ENCODE results near the gene TUSC2. TPM values are rescaled to one million over a fixed set of nuclear protein-coding genes. Genes with fewer than 3 reads are reported as not detected.

Gene TUSC2
- total RNA-seq, 1 experiment from 2014 or later: 15.2 TPM

GRCh38 chr3:50304601-50305000 lies 23.4 kb downstream of the TUSC2 start:
- DNase-seq (ENCODE audit: low spot score): no peak
- H3K9me3 ChIP-seq (ENCODE audit: low read depth, low read length, poor library complexity, severe bottlenecking): no peaks in the 10 kb centered on the region
- peaks cover 4% of the 10 kb centered on the region for H3K4me1 ChIP-seq (ENCODE audit: insufficient read depth, low read length, poor library complexity, severe bottlenecking)
- TF ChIP-seq EZH2 (IDR thresholded peaks at IDR 0.05; ENCODE audit: borderline replicate concordance, low read depth, low read length, poor library complexity, severe bottlenecking): no peak
- TF ChIP-seq, protein P1, sequence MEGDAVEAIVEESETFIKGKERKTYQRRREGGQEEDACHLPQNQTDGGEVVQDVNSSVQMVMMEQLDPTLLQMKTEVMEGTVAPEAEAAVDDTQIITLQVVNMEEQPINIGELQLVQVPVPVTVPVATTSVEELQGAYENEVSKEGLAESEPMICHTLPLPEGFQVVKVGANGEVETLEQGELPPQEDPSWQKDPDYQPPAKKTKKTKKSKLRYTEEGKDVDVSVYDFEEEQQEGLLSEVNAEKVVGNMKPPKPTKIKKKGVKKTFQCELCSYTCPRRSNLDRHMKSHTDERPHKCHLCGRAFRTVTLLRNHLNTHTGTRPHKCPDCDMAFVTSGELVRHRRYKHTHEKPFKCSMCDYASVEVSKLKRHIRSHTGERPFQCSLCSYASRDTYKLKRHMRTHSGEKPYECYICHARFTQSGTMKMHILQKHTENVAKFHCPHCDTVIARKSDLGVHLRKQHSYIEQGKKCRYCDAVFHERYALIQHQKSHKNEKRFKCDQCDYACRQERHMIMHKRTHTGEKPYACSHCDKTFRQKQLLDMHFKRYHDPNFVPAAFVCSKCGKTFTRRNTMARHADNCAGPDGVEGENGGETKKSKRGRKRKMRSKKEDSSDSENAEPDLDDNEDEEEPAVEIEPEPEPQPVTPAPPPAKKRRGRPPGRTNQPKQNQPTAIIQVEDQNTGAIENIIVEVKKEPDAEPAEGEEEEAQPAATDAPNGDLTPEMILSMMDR (conservative IDR thresholded peaks at IDR 0.05; ENCODE audit: low read depth, low read length): no peak
- CTCF ChIA-PET: no interaction called here
- intact Hi-C loops (cut with micrococcal nuclease; ENCODE audit: unreplicated experiment): no loop called here
- H3K27me3 ChIP-seq (replicated peaks; ENCODE audit: insufficient read depth, low read depth, low read length, poor library complexity): no peaks in the 10 kb centered on the region
- H3K36me3 ChIP-seq (ENCODE audit: insufficient read depth, low read length, poor library complexity, severe bottlenecking): no peaks in the 10 kb centered on the region
- H3K4me3 ChIP-seq (ENCODE audit: low read depth, low read length, poor library complexity, severe bottlenecking): no peak overlapping the region
- BruUV-seq (replicated peaks): no TSS peak
- H3K27ac ChIP-seq (ENCODE audit: low read depth, low read length, poor library complexity, severe bottlenecking): no peak overlapping the region
- POLR2A ChIA-PET (ENCODE audit: low non-redundant PET): no interaction called here

DNA sequence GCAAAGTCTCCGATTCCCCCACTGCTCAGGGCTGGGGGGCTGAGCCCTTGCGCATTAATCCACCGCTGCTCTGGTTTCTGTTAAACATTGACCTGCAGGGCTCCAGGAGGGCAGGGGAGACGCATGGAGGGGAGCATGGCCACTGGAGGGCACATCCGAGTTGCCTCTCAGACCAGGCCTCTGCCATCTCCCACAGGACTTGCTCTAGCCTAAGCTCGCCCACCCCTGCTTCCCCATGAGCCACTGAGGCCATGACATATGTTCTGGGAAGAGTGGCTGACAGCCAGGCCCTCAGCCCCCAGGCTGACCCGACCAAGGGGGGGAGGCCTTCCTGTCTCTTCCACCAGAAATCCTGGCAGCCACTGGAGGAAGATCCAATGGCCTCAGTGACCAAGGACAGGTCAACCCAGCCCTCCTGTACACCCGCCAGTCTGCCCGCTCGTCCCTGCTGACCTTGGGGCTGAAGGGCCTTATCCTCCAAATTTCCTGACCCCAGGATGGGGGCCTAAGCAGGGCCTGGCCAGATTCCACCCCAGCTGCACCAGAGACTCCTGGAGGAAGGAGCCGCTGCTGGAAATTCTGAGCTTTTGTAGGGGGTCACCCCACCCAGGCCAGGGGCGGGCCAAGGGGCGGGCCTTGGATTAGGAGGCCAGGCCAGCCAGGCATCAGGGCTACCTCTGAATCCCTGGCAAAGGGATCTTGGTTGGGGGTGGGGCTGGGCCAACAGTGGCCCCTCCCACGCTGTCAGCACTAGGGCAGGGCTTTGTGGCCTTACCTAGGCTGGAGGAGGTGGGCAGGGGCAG lies 24.8 kb downstream of the TUSC2 start, which contains the start of gene HYAL1:
Gene HYAL1, minus strand, starts transcription at position 562 of the 803 bp plus-strand sequence. CDS start 618 bp downstream, outside the sequence.
- DNase-seq (ENCODE audit: low spot score): no peak
- no peak for TF ChIP-seq EZH2 (IDR thresholded peaks at IDR 0.05; ENCODE audit: borderline replicate concordance, low read depth, low read length, poor library complexity, severe bottlenecking)
- TF ChIP-seq, protein P1 (conservative IDR thresholded peaks at IDR 0.05; ENCODE audit: low read depth, low read length): no peak
- Histone ChIP-seq H3K27me3 (replicated peaks; ENCODE audit: insufficient read depth, low read depth, low read length, poor library complexity) (no peaks in the 10 kb centered on the region), H3K9me3 (ENCODE audit: low read depth, low read length, poor library complexity, severe bottlenecking) (no peaks in the 10 kb centered on the region), H3K27ac (ENCODE audit: low read depth, low read length, poor library complexity, severe bottlenecking) (no peak within 1 kb of the TSS), H3K36me3 (ENCODE audit: insufficient read depth, low read length, poor library complexity, severe bottlenecking) (no peaks in the 10 kb centered on the region), H3K4me1 (ENCODE audit: insufficient read depth, low read length, poor library complexity, severe bottlenecking) (peaks cover 5% of the 10 kb centered on the region), H3K4me3 (ENCODE audit: low read depth, low read length, poor library complexity, severe bottlenecking) (no peak within 1 kb of the TSS)
- ChIA-PET POLR2A (ENCODE audit: low non-redundant PET) (no interaction called here), CTCF (no interaction called here)
- intact Hi-C loops (cut with micrococcal nuclease; ENCODE audit: unreplicated experiment): no loop called here
- no TSS peak for BruUV-seq (replicated peaks)

DNA sequence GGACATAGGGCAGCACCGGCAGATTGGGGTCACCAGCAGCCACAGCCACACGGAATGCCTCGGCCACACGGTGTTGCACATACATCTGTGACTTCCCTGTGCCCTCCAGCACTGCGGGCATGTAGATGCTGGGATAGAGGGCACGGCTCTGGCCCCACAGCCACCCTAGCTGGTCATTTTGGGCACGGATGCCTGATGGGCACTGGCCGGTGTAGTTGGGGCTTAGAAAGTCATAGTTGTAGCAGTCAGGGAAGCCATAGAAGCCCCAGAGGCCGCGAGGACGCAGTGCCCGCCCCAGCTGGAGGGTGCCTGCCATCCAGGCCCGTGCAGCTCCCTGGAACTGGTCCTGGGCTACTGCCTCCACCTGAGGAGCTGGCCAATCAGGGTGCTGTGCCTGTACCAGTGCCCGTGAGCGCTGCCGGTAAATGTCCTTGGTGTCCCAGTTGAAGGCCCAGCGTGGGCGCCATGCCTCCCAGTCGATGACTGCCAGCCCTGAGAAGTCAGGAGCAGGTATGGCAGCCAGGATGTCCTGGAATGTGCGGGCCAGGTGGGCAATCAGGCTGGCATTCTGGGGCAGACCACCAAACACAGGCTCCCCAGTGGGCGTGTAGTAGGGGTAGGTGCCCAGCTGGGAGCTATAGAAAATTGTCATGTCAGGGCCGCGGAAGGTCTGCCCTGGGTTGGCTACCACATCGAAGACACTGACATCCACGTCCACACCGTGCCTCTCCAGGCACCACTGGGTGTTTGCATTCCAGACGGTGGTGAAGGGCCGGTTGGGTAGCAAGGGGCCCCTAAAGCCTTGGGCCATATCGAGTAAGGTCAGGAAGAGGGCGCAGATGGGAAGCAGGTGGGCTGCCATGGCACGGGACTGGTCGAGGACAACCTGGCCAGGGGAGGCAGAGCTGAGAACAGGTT lies 25.7 kb downstream of the TUSC2 start:
- H3K4me1 ChIP-seq (ENCODE audit: insufficient read depth, low read length, poor library complexity, severe bottlenecking): peaks cover 5% of the 10 kb centered on the region
- POLR2A ChIA-PET (ENCODE audit: low non-redundant PET): no interaction called here
- no TSS peak for BruUV-seq (replicated peaks)
- no peaks in the 10 kb centered on the region for H3K36me3 ChIP-seq (ENCODE audit: insufficient read depth, low read length, poor library complexity, severe bottlenecking)
- H3K27ac ChIP-seq (ENCODE audit: low read depth, low read length, poor library complexity, severe bottlenecking): no peak overlapping the region
- intact Hi-C loops (cut with micrococcal nuclease; ENCODE audit: unreplicated experiment): no loop called here
- no peak for TF ChIP-seq EZH2 (IDR thresholded peaks at IDR 0.05; ENCODE audit: borderline replicate concordance, low read depth, low read length, poor library complexity, severe bottlenecking)
- TF ChIP-seq, protein P1 (conservative IDR thresholded peaks at IDR 0.05; ENCODE audit: low read depth, low read length): no peak
- DNase-seq (ENCODE audit: low spot score): no peak
- no peak overlapping the region for H3K4me3 ChIP-seq (ENCODE audit: low read depth, low read length, poor library complexity, severe bottlenecking)
- H3K27me3 ChIP-seq (replicated peaks; ENCODE audit: insufficient read depth, low read depth, low read length, poor library complexity): no peaks in the 10 kb centered on the region
- H3K9me3 ChIP-seq (ENCODE audit: low read depth, low read length, poor library complexity, severe bottlenecking): no peaks in the 10 kb centered on the region
- CTCF ChIA-PET: no interaction called here
